ENCODE measurements around the gene PKP4. TPM values are rescaled to one million over a fixed set of nuclear protein-coding genes. Genes with fewer than 3 reads are reported as not detected.

PKP4 gene
- total RNA-seq, 1 donor, result 62.2 TPM

GRCh38 chr2:158573739-158574138, 117.0 kb downstream of the PKP4 start:
- no peak overlapping the region for H3K4me3 ChIP-seq (ENCODE audit: low read depth, low read length)
- no peak for TF ChIP-seq CTCF (IDR thresholded peaks at IDR 0.05; ENCODE audit: insufficient read depth, low read depth, low read length)
- no peak for DNase-seq (ENCODE audit: low read depth)

DNA sequence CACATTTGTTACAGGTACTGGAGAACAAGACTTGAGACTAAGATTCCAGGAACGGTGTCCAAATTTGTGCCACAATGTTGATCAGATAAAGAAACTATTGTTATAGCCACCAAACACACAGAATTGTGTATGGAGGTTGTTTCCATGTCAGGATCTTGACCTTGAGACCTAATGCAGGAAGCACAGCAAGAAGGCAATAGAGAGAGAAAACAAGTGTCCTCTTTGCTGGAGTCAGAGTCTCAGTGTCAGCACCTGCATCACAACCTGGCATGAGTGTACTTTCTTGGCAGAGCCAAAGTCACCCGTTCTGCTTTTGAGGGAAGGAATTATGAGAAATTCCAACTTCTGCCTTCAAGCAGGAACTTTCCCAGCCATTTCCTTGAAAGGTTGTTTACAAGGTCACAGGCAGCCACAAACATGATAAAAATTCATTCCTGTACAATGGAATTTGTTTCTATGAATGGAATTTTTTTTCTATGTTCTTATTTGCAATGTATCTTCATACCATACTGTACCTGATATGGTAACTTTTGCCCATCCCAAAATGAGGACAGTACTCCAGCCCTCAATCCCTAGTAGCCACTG, 118.4 kb downstream of the PKP4 start:
- TF ChIP-seq CTCF (IDR thresholded peaks at IDR 0.05; ENCODE audit: insufficient read depth, low read depth, low read length), result no peak
- no peak overlapping the region for H3K4me3 ChIP-seq (ENCODE audit: low read depth, low read length)
- no peak for DNase-seq (ENCODE audit: low read depth)

DNA sequence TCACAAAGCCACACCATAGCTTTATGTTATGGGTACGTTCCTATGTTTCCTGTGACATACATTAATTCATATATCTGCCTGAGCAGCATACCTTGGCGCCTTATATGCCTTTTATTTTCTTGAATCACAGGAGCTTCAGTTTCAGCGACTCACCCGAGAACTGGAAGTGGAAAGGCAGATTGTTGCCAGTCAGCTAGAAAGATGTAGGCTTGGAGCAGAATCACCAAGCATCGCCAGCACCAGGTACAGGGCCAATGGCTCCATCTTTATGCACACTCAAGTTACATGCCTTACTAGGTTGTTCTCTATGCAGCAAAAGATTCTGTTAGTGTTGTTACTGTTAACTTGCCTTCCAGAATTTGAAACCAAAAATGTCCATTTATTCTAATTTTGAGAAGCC, 120.4 kb downstream of the PKP4 start:
- no peak overlapping the region for H3K4me3 ChIP-seq (ENCODE audit: low read depth, low read length)
- DNase-seq (ENCODE audit: low read depth), result no peak
- TF ChIP-seq CTCF (IDR thresholded peaks at IDR 0.05; ENCODE audit: insufficient read depth, low read depth, low read length), result no peak

DNA sequence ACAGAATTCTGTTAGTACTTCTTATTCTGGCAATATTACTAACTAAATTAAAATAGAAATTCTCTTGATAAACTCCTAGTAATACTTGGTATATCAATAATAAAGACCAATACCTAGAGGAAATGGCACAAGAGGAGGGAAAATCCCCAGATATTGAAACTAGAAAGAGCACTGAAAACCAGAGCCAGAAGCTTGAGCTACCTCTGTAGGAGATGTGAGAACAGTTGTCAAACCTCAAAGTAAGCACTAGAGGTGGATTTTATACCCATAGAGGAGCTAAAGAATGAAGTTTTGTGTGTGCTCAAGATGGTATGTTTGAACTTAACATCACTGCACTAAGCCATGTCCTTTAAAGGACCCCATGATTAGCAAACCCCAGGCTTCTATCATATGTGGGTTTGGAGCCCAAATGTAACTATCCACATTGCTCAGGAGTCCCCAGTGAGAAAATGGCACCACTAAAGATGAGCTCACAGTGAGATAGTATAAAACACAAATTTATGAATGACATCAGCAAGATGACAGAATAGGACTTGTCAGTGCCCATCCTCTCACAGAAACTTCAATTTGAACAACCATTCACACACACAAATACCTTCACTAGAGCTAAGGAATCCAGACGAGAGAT, 122.1 kb downstream of the PKP4 start:
- no peak for DNase-seq (ENCODE audit: low read depth)
- no peak for TF ChIP-seq CTCF (IDR thresholded peaks at IDR 0.05; ENCODE audit: insufficient read depth, low read depth, low read length)
- no peak overlapping the region for H3K4me3 ChIP-seq (ENCODE audit: low read depth, low read length)

- TF ChIP-seq CTCF (IDR thresholded peaks at IDR 0.05; ENCODE audit: insufficient read depth, low read depth, low read length), result no peak
- H3K4me3 ChIP-seq (ENCODE audit: low read depth, low read length), result no peak overlapping the region
- no peak for DNase-seq (ENCODE audit: low read depth)
Observed at GRCh38 chr2:158579928-158580327, 123.2 kb downstream of the PKP4 start.

DNA sequence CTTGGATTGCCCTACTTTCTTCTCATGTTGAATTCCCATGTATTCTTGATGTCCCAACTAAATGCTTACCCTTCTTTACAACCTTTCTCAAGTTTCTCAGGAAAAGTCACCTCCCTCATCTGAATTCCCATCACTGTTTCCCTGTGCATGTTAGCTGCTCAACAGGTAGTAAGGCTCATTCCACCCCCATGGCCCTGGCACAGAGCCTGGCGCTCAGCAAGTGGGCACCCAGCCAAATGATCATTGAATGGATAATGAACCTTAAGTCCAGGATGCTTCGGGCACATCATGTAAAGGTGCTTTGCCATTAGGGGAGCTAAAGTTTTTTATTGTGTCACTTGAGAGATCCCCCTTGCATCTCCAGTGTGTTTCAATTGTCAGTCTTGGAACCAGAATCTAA, 124.0 kb downstream of the PKP4 start:
- no peak for TF ChIP-seq CTCF (IDR thresholded peaks at IDR 0.05; ENCODE audit: insufficient read depth, low read depth, low read length)
- H3K4me3 ChIP-seq (ENCODE audit: low read depth, low read length), result no peak overlapping the region
- DNase-seq (ENCODE audit: low read depth), result no peak

DNA sequence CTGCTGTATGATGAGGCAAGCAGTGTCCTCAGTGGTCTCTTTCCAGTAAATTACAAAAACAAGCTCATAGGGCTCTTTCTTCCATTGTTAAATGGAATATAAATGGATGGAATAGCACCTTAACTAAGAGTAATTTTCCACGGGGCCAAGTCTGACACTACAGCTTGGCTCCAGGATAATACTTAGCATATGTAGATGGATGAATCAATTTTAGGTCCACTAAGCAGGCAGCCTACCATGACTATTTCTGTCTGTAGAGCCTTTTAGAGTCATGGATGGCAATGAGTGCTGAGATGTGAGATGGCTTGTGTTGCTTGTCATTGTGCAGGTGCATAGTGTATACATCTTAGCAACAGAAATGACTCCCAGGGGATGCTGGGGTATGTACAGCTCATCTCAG, 125.9 kb downstream of the PKP4 start:
- DNase-seq (ENCODE audit: low read depth), result no peak
- TF ChIP-seq CTCF (IDR thresholded peaks at IDR 0.05; ENCODE audit: insufficient read depth, low read depth, low read length), result no peak
- H3K4me3 ChIP-seq (ENCODE audit: low read depth, low read length), result no peak overlapping the region

All from fibroblast of villous mesenchyme (primary cell).